ENCODE measurements around the gene VWF. TPM values are rescaled to one million over a fixed set of nuclear protein-coding genes. Genes with fewer than 3 reads are reported as not detected.

The VWF gene
- total RNA-seq, 4 donors from 2014 or later, result 78.8 to 118 (median 101) TPM

- in situ Hi-C loops (cut with MboI; ENCODE audit: low sequenced_read_pairs in 4 of 4), result no loop called here
- no peaks in the 10 kb centered on the region for H3K36me3 ChIP-seq
- TF ChIP-seq POLR2A (IDR thresholded peaks at IDR 0.05), result no peak
- TF ChIP-seq CTCF (IDR thresholded peaks at IDR 0.05 in 4 of 5, conservative IDR thresholded peaks at IDR 0.05 in 1 of 5), result no peak
- DNase-seq, result no peak
- no peaks in the 10 kb centered on the region for H3K4me1 ChIP-seq
- H3K4me3 ChIP-seq, result peak overlapping the region; percentile 27 to 53 (median 48)
- no peak for ATAC-seq
- peak overlapping the region; percentile 59 to 80 (median 71) for H3K27ac ChIP-seq
- intact Hi-C loops (cut with DNase I; ENCODE audit: low total_unique reads), result no loop called here
- no peaks in the 10 kb centered on the region for H3K9me3 ChIP-seq
- no peaks in the 10 kb centered on the region for H3K27me3 ChIP-seq
These were observed 1.2 kb downstream of the VWF start for GRCh38 chr12:6123258-6123657.

GRCh38 chr12:6122201-6122600 is 2.3 kb downstream of the VWF start:
- no peaks in the 10 kb centered on the region for H3K36me3 ChIP-seq
- H3K9me3 ChIP-seq, result no peaks in the 10 kb centered on the region
- no peak for ATAC-seq
- DNase-seq, result no peak
- in situ Hi-C loops (cut with MboI; ENCODE audit: low sequenced_read_pairs in 4 of 4) (no loop called here), intact Hi-C loops (cut with DNase I; ENCODE audit: low total_unique reads) (no loop called here)
- H3K27me3 ChIP-seq, result no peaks in the 10 kb centered on the region
- no peaks in the 10 kb centered on the region for H3K4me1 ChIP-seq
- peak overlapping the region; percentile 27 to 53 (median 48) for H3K4me3 ChIP-seq
- peak overlapping the region; percentile 59 to 80 (median 71) for H3K27ac ChIP-seq
- no peak for TF ChIP-seq CTCF (IDR thresholded peaks at IDR 0.05 in 4 of 5, conservative IDR thresholded peaks at IDR 0.05 in 1 of 5)
- TF ChIP-seq POLR2A (IDR thresholded peaks at IDR 0.05), result no peak

GRCh38 chr12:6120796-6121473 is 3.5 kb downstream of the VWF start:
- H3K4me3 ChIP-seq, result peak overlapping the region; percentile 27 to 53 (median 48)
- peak overlapping the region; percentile 60 to 80 (median 71) for H3K27ac ChIP-seq
- ATAC-seq, result no peak
- TF ChIP-seq CTCF (IDR thresholded peaks at IDR 0.05 in 4 of 5, conservative IDR thresholded peaks at IDR 0.05 in 1 of 5), result no peak
- no peak for TF ChIP-seq POLR2A (IDR thresholded peaks at IDR 0.05)
- H3K4me1 ChIP-seq, result no peaks in the 10 kb centered on the region
- DNase-seq, result no peak
- no peaks in the 10 kb centered on the region for H3K27me3 ChIP-seq
- in situ Hi-C loops (cut with MboI; ENCODE audit: low sequenced_read_pairs in 4 of 4) (no loop called here), intact Hi-C loops (cut with DNase I; ENCODE audit: low total_unique reads) (no loop called here)
- no peaks in the 10 kb centered on the region for H3K36me3 ChIP-seq
- no peaks in the 10 kb centered on the region for H3K9me3 ChIP-seq

GRCh38 chr12:6118891-6119568 is 5.4 kb downstream of the VWF start:
- no peaks in the 10 kb centered on the region for H3K9me3 ChIP-seq
- H3K27me3 ChIP-seq, result no peaks in the 10 kb centered on the region
- intact Hi-C loops (cut with DNase I; ENCODE audit: low total_unique reads), result no loop called here
- TF ChIP-seq POLR2A (IDR thresholded peaks at IDR 0.05) (no peak), CTCF (IDR thresholded peaks at IDR 0.05 in 4 of 5, conservative IDR thresholded peaks at IDR 0.05 in 1 of 5) (no peak)
- peak overlapping the region; percentile 28 to 53 (median 42) for H3K4me3 ChIP-seq
- DNase-seq (no peak), ATAC-seq (no peak)
- peak overlapping the region; percentile 60 to 80 (median 71) for H3K27ac ChIP-seq
- H3K4me1 ChIP-seq, result no peaks in the 10 kb centered on the region
- H3K36me3 ChIP-seq, result no peaks in the 10 kb centered on the region
- in situ Hi-C loops (cut with MboI; ENCODE audit: low sequenced_read_pairs in 4 of 4), result no loop called here

Measured in gastrocnemius medialis (tissue), 4 donors.